Mammary epithelial cell (primary cell): ENCODE results near the gene C1QL2.

Experiments used
- EZH2 ChIP-seq: IDR thresholded peaks from 2 replicates; pipeline ENCODE4 v1.6.1; 2012; ENCODE audit warnings: low read length, inconsistent platforms, borderline replicate concordance
- TF ChIP-seq, protein P1 (sequence below), 2 donors: IDR thresholded peaks in 1 of 2; conservative IDR thresholded peaks in 1 of 2; 2 replicates each; pipeline ENCODE4 v1.5.1; 2011 to 2012; ENCODE audit warnings: inconsistent platforms in 2 of 2, low read length in 2 of 2, mild to moderate bottlenecking in 2 of 2, control low read depth in 1 of 2, low read depth in 1 of 2; ENCODE audit not compliant: insufficient read depth in 1 of 2; ENCODE audit errors: extremely low read depth in 1 of 2

DNA sequence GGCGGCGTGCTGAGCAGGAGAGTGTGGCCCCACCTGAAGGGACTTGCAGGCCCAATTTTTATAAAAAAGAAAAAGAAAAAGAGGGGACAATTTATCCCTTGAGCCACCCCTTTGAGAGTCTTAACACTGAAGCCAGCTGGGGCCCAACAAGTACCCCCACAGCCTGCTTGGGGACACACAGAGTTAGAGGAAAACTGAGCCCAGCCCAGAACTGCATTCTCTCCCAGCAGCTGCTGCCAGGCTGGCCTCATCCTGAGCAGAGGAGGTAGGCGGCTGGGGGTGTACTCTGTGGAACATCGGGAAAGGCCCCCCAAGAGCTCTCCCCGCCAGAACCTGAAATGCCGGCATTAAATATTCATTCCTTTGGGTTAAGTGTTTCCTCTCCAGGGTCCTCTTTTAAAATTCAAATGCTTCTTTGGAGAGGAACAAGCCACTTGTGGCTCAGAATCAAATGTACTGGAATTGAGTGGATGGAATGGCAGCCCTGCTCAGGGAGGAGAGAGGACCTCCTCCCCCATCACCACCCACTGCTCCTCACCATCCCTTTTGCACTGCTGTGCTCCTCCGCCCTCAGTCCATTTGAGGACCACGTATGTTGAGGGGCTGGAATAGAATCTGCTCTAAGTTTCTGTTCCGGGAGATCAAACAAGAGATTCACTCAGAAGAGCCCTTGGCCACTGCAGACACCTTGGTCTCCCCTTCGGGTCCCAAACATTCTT, 45.6 kb downstream of the C1QL2 start:
- TF ChIP-seq, protein P1, sequence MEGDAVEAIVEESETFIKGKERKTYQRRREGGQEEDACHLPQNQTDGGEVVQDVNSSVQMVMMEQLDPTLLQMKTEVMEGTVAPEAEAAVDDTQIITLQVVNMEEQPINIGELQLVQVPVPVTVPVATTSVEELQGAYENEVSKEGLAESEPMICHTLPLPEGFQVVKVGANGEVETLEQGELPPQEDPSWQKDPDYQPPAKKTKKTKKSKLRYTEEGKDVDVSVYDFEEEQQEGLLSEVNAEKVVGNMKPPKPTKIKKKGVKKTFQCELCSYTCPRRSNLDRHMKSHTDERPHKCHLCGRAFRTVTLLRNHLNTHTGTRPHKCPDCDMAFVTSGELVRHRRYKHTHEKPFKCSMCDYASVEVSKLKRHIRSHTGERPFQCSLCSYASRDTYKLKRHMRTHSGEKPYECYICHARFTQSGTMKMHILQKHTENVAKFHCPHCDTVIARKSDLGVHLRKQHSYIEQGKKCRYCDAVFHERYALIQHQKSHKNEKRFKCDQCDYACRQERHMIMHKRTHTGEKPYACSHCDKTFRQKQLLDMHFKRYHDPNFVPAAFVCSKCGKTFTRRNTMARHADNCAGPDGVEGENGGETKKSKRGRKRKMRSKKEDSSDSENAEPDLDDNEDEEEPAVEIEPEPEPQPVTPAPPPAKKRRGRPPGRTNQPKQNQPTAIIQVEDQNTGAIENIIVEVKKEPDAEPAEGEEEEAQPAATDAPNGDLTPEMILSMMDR (conservative IDR thresholded peaks at IDR 0.05 in 1 of 2, IDR thresholded peaks at IDR 0.05 in 1 of 2; ENCODE audit: extremely low read depth in 1 of 2, insufficient read depth in 1 of 2, low read depth in 1 of 2, low read length in 2 of 2), result no peak
- no peak for TF ChIP-seq EZH2
